Epithelial cell of esophagus (primary cell): Measurements from ENCODE around the gene LIPG.
A peak's percentile ranks its signal among the peaks of the same experiment; 100 is the strongest.

Source experiments
- DNase-seq: peaks from one replicate; pipeline ENCODE4 v3.0.0; 2010; ENCODE audit warnings: low read depth
- H3K4me3 ChIP-seq: 2 replicates; pipeline ENCODE4 v1.5.1; 2011; ENCODE audit warnings: mild to moderate bottlenecking, low read length, control low read depth
- CTCF ChIP-seq: IDR thresholded peaks from 2 replicates; pipeline ENCODE4 v1.5.1; 2011; ENCODE audit warnings: low read depth, mild to moderate bottlenecking, low read length, control low read depth, inconsistent platforms; ENCODE audit not compliant: insufficient read depth; ENCODE audit errors: missing control alignments

LIPG gene

GRCh38 chr18:49613641-49614151, 51.8 kb downstream of the LIPG start:
- H3K4me3 ChIP-seq = no peak overlapping the region
- TF ChIP-seq CTCF = no peak
- DNase-seq = peak; percentile 32

- DNase-seq = no peak
- no peak for TF ChIP-seq CTCF
- no peak overlapping the region for H3K4me3 ChIP-seq
These were observed 54.9 kb downstream of the LIPG start for GRCh38 chr18:49616618-49617328.

- no peak for DNase-seq
- no peak for TF ChIP-seq CTCF
These were observed 55.5 kb downstream of the LIPG start for GRCh38 chr18:49617329-49617695.

GRCh38 chr18:49617865-49618264, 56.0 kb downstream of the LIPG start:
- DNase-seq = peak; percentile 25
- no peak overlapping the region for H3K4me3 ChIP-seq
- no peak for TF ChIP-seq CTCF

More at GRCh38 chr18:49617329-49617695, 55.5 kb downstream of the LIPG start:
- H3K4me3 ChIP-seq = no peak overlapping the region

- DNase-seq = no peak
- no peak for TF ChIP-seq CTCF
These were observed 57.2 kb downstream of the LIPG start for GRCh38 chr18:49618742-49619681.

GRCh38 chr18:49619801-49620200, 57.9 kb downstream of the LIPG start:
- no peak overlapping the region for H3K4me3 ChIP-seq
- TF ChIP-seq CTCF = no peak
- peak; percentile 65 for DNase-seq

More at GRCh38 chr18:49618742-49619681, 57.2 kb downstream of the LIPG start:
- H3K4me3 ChIP-seq = no peak overlapping the region
